T-helper 2 cell treated with Interferon-gamma antibody and Interleukin-4, amounts not matched to agents 100 ng/mL and 5 ng/mL, for 36 hours (primary cell): ENCODE data around the gene PDCL2. TPM values are rescaled to one million over a fixed set of nuclear protein-coding genes. Genes with fewer than 3 reads are reported as not detected.
"Not testable (repeated sequence)": the region's sequence is repeated elsewhere in the genome, so short reads cannot be mapped to it uniquely, and the experiment has no call there.

Source experiments
- intact Hi-C: fragments of 100-400 bp; cut with micrococcal nuclease; formaldehyde crosslinking; loops from one replicate; pipeline ENCODE4 v1.15.1; 2023
- total RNA-seq: library from RNA; stranded (reverse); gene quantifications from 2 replicates; pipeline ENCODE4 v1.2.3, GENCODE V29; 2022

The PDCL2 gene
- not detected in 2 replicates for total RNA-seq

GRCh38 chr4:55592014-55592413 is at the start of gene PDCL2:
Gene PDCL2, minus strand, starts transcription at chr4:55592245. Its CDS starts 136 bp downstream, at chr4:55592109.
- intact Hi-C loops: no loop called here

- intact Hi-C loops: no loop called here
These were observed 45.3 kb upstream of the PDCL2 start for GRCh38 chr4:55637272-55637820.

GRCh38 chr4:55636656-55636999 is 44.6 kb upstream of the PDCL2 start:
- intact Hi-C loops: no loop called here

GRCh38 chr4:55635741-55636655 is 44.0 kb upstream of the PDCL2 start, which contains the start of gene NMU:
Gene NMU, minus strand, starts transcription at chr4:55636298. Its CDS starts 106 bp downstream, at chr4:55636192.
- intact Hi-C loops: no loop called here

GRCh38 chr4:55635282-55635681 is 43.2 kb upstream of the PDCL2 start:
- intact Hi-C loops: no loop called here

- intact Hi-C loops: no loop called here
These were observed 42.5 kb upstream of the PDCL2 start for GRCh38 chr4:55634417-55635128.

GRCh38 chr4:55633903-55634302 is 41.9 kb upstream of the PDCL2 start:
- intact Hi-C loops: no loop called here

- intact Hi-C loops: no loop called here
These were observed 33.8 kb upstream of the PDCL2 start for GRCh38 chr4:55625835-55626234.

- intact Hi-C loops: not testable (repeated sequence)
These were observed 32.0 kb upstream of the PDCL2 start for GRCh38 chr4:55624063-55624462.

GRCh38 chr4:55618546-55619143 is 26.6 kb upstream of the PDCL2 start:
- intact Hi-C loops: no loop called here

- intact Hi-C loops: no loop called here
These were observed 25.6 kb upstream of the PDCL2 start for GRCh38 chr4:55617587-55618197.

- intact Hi-C loops: no loop called here
These were observed 23.0 kb upstream of the PDCL2 start for GRCh38 chr4:55615008-55615407.

- intact Hi-C loops: no loop called here
These were observed 21.6 kb upstream of the PDCL2 start for GRCh38 chr4:55613621-55614020.

GRCh38 chr4:55612341-55612740 is 20.3 kb upstream of the PDCL2 start:
- intact Hi-C loops: no loop called here

GRCh38 chr4:55611358-55612059 is 19.5 kb upstream of the PDCL2 start:
- intact Hi-C loops: no loop called here

GRCh38 chr4:55610381-55610780 is 18.3 kb upstream of the PDCL2 start:
- intact Hi-C loops: no loop called here

GRCh38 chr4:55609393-55609866 is 17.4 kb upstream of the PDCL2 start:
- intact Hi-C loops: no loop called here

- intact Hi-C loops: no loop called here
These were observed 16.5 kb upstream of the PDCL2 start for GRCh38 chr4:55608591-55608990.

- intact Hi-C loops: no loop called here
These were observed 13.0 kb upstream of the PDCL2 start for GRCh38 chr4:55604996-55605395.

GRCh38 chr4:55600640-55601039 is 8.6 kb upstream of the PDCL2 start:
- intact Hi-C loops: no loop called here

GRCh38 chr4:55598641-55599040 is 6.6 kb upstream of the PDCL2 start:
- intact Hi-C loops: no loop called here
